GM12878 (cell line): ENCODE results near the gene NLRC5. TPM values are rescaled to one million over a fixed set of nuclear protein-coding genes. Genes with fewer than 3 reads are reported as not detected.

Source experiments
- ATAC-seq: fragments of 200-7000 bp; cut with Tn5 transposase; 3 replicates; pipeline ENCODE4 v1.9.1; 2020; ENCODE audit warnings: mild to moderate bottlenecking, moderate library complexity
- BruUV-seq: library from RNA; stranded (reverse); fragments of 400-500 nt; replicated peaks from 2 replicates; lab custom pipeline; 2021; lab: Mats Ljungman, UMichigan
- CTCF ChIA-PET: fragments of 300-600 bp; sonication (Branson Sonifier 250); formaldehyde crosslinking; extraction: SDS; loops from one replicate; lab custom pipeline; 2021; ENCODE audit warnings: inconsistent platforms; lab: Yijun Ruan, JAX
- POLR2A ChIA-PET: fragments of 350-600 bp; formaldehyde crosslinking; extraction: SDS; loops from one replicate; lab custom pipeline; 2021; ENCODE audit warnings: inconsistent platforms; lab: Charles Lee
- RAD21 ChIA-PET: fragments of 300-600 bp; sonication (Branson Sonifier 250); formaldehyde crosslinking; loops from one replicate; lab custom pipeline; 2023; ENCODE audit warnings: antibody characterized with exemption; ENCODE audit not compliant: unreplicated experiment; lab: Charles Lee
- SMC1A ChIA-PET: fragments of 300-600 bp; sonication (Branson Sonifier 250); formaldehyde crosslinking; loops from one replicate; lab custom pipeline; 2023; ENCODE audit not compliant: unreplicated experiment, uncharacterized antibody; lab: Charles Lee
- DNase-seq: peaks from one replicate; pipeline ENCODE4 v3.0.0-alpha.2; 2011; ENCODE audit warnings: low read depth, low spot score
- FAIRE-seq: peaks from 3 replicates; lab custom pipeline; 2011; peaks lifted over from hg19 to GRCh38; lab: Jason Lieb, UNC
- H2AFZ ChIP-seq: 2 replicates; pipeline ENCODE4 v1.6.0; 2011; ENCODE audit warnings: low read depth, low read length, control low read depth; ENCODE audit not compliant: control insufficient read depth
- H3K27ac ChIP-seq: 2 replicates; pipeline ENCODE4 v1.5.1; 2011; ENCODE audit warnings: control low read depth; ENCODE audit not compliant: control insufficient read depth, insufficient read depth
- H3K27me3 ChIP-seq, 2 experiments: replicated peaks in 1 of 2; 2 replicates each; pipeline versions ENCODE4 v1.6.0 to v1.6.1; 2011; ENCODE audit warnings: low read length in 1 of 2; ENCODE audit not compliant: control insufficient read depth in 2 of 2, insufficient read depth in 2 of 2
- H3K36me3 ChIP-seq, 2 experiments: 2 replicates each; pipeline ENCODE4 v1.5.1; 2011; ENCODE audit warnings: low read length in 1 of 2; ENCODE audit not compliant: control insufficient read depth in 2 of 2, insufficient read depth in 2 of 2
- H3K4me1 ChIP-seq: 2 replicates; pipeline ENCODE4 v1.6.1; 2011; ENCODE audit warnings: mild to moderate bottlenecking, low read length, moderate library complexity, mixed read lengths; ENCODE audit not compliant: control insufficient read depth, insufficient read depth
- H3K4me2 ChIP-seq: 2 replicates; pipeline ENCODE4 v1.6.0; 2011; ENCODE audit warnings: control low read depth; ENCODE audit not compliant: control insufficient read depth, insufficient read depth
- H3K4me3 ChIP-seq: fragments of 200-600 bp; sonication (generic); 2 replicates; pipeline ENCODE4 v1.5.1; 2016
- H3K79me2 ChIP-seq: 2 replicates; pipeline ENCODE4 v1.6.0; 2011; ENCODE audit warnings: low read length; ENCODE audit not compliant: control insufficient read depth, insufficient read depth
- H3K9ac ChIP-seq: 2 replicates; pipeline ENCODE4 v1.8.0; 2011; ENCODE audit warnings: low read length, control low read depth, mixed read lengths; ENCODE audit not compliant: control insufficient read depth, insufficient read depth
- H3K9me3 ChIP-seq: replicated peaks from 3 replicates; pipeline ENCODE4 v1.5.1; 2011; ENCODE audit warnings: mild to moderate bottlenecking, low read length; ENCODE audit not compliant: control insufficient read depth, insufficient read depth
- H4K20me1 ChIP-seq: 2 replicates; pipeline ENCODE4 v1.6.0; 2011; ENCODE audit not compliant: control insufficient read depth, insufficient read depth
- NKRF ChIP-seq: fragments of 450-650 bp; conservative IDR thresholded peaks from 2 replicates; pipeline ENCODE4 v1.6.1; 2017; ENCODE audit warnings: mild to moderate bottlenecking, moderate library complexity
- ZNF384 ChIP-seq: IDR thresholded peaks from 2 replicates; pipeline ENCODE4 v1.6.1; 2012; ENCODE audit warnings: low read depth, mild to moderate bottlenecking, low read length, improper control_type of control experiment, borderline replicate concordance
- WGBS: methylation state at CpG from one replicate; pipeline ENCODE4 v1.1.6; 2016; ENCODE audit warnings: low lambda C conversion rate; ENCODE audit not compliant: insufficient replicate concordance, insufficient coverage; ENCODE audit errors: missing lambda C conversion rate; 5-methylcytosine and 5-hydroxymethylcytosine counted together
- in situ Hi-C: fragments of 300-500 bp; cut with MboI; formaldehyde crosslinking; loops from 9 replicates; pipeline ENCODE4 v1.14.3; 2018; ENCODE audit warnings: mixed read lengths
- intact Hi-C: fragments of 100-400 bp; cut with micrococcal nuclease; formaldehyde crosslinking; loops from one replicate; pipeline ENCODE4 v1.14.2; 2022; ENCODE audit not compliant: unreplicated experiment
- polyA plus RNA-seq, 11 experiments: library from polyadenylated mRNA; depleted of rRNA in 4 of 11; unstranded in 6 of 11; stranded (reverse) in 5 of 11; fragments of >200 nt; fragmentation: Nextera tagmentation in 4 of 11; fragmentation: Illumina TruSeq in 1 of 11; extraction: Ambion mirVana in 4 of 11; extraction: Trizol in 1 of 11; gene quantifications; 1 replicate in 1 of 11; 2 replicates in 10 of 11; pipeline versions ENCODE4 v1.2.1 to v1.2.3, GENCODE V29; 2011 to 2016; ENCODE audit warnings: inconsistent platforms in 2 of 11, missing spikeins in 2 of 11, low read depth in 1 of 11
- total RNA-seq, 4 experiments: library from RNA; depleted of rRNA in 3 of 4; stranded (reverse); fragments of >200 nt in 3 of 4; fragmentation: Illumina TruSeq in 1 of 4; extraction: Trizol in 1 of 4; gene quantifications; 2 replicates each; pipeline versions ENCODE4 v1.2.1 to v1.2.3, GENCODE V29; 2013 to 2021

NLRC5 gene
- total and polyA plus RNA-seq, 10 of the 15 experiments (the other 5 are each of a cell fraction or from before 2014, with no cell fraction given): 13.1 to 105 (median 57.3) TPM

GRCh38 chr16:56997931-56998330 lies 8.6 kb downstream of the NLRC5 start:
- Histone ChIP-seq H3K4me3 (no peak overlapping the region), H3K4me1 (peaks cover 27% of the 10 kb centered on the region), H3K4me2 (no peak overlapping the region), H3K9ac (no peak overlapping the region), H2AFZ (no peak overlapping the region), H3K36me3 (peaks cover 0 to 3% of the 10 kb centered on the region in 2 experiments; a peak in 1 of 4 replicates), H3K27me3 (no peaks in the 10 kb centered on the region), H3K79me2 (peaks cover 81% of the 10 kb centered on the region), H3K27ac (0 out of 2 replicates have a peak overlapping the region, but pooled peaks have one; percentile 1), H3K9me3 (no peaks in the 10 kb centered on the region), H4K20me1 (no peaks in the 10 kb centered on the region)
- ChIA-PET SMC1A (interaction anchor here (0.5 to 20.8 kb wide), 6 partner anchors 9 to 313 kb away, joined by 3 to 604 read pairs (median 6); partner anchors contain the start of genes CETP and NLRC5), CTCF (interaction anchor here (0.7 to 1.9 kb wide), 5 partner anchors 9 to 46 kb away, joined by 3 to 6 read pairs (median 5); partner anchors contain the start of gene NLRC5), POLR2A (interaction anchor here (0.6 to 10.0 kb wide), 5 partner anchors 12 to 303 kb away, joined by 3 to 216 read pairs (median 31); partner anchors contain the start of gene NLRC5), RAD21 (interaction anchor here (3.1 to 22.0 kb wide), 3 partner anchors 19 to 43 kb away, joined by 13 to 473 read pairs (median 30); partner anchors contain the start of gene NLRC5)
- WGBS: 61% methylated on average over 3 of the region's 3 CpGs
- in situ Hi-C loops (no loop called here), intact Hi-C loops (loop anchor here (5.0 kb wide), 1 partner anchor 36 kb away; the partner anchor contains the start of gene CETP)
- DNase-seq (no peak), ATAC-seq (no peak), FAIRE-seq (no peak)
- TF ChIP-seq NKRF: no peak
- TF ChIP-seq ZNF384: peak; percentile 83
- BruUV-seq: no TSS peak
